Islet of Langerhans (tissue), 1 donor: ENCODE results near the gene OR12D2.
"Not testable (repeated sequence)": the region's sequence is repeated elsewhere in the genome, so short reads cannot be mapped to it uniquely, and the experiment has no call there.

Source experiments
- FAIRE-seq: peaks from one replicate; lab custom pipeline; 2011; peaks lifted over from hg19 to GRCh38; lab: Jason Lieb, UNC

The OR12D2 gene

GRCh38 chr6:29395331-29395730 is at the start of gene OR12D2:
OR12D2 (plus strand) TSS chr6:29395631; CDS start chr6:29396700, 1,069 bp downstream.
- FAIRE-seq: no peak

GRCh38 chr6:29349348-29349747 is 46.1 kb upstream of the OR12D2 start:
- not testable (repeated sequence) for FAIRE-seq

- FAIRE-seq: no peak
Measured at GRCh38 chr6:29354980-29355379, 40.5 kb upstream of the OR12D2 start.

GRCh38 chr6:29355603-29356002 is 39.8 kb upstream of the OR12D2 start:
- FAIRE-seq: no peak

GRCh38 chr6:29368765-29369164 is 26.7 kb upstream of the OR12D2 start, which contains the start of gene OR5V1:
OR5V1 (minus strand) TSS chr6:29368865; CDS start chr6:29356195, 12,670 bp downstream.
- FAIRE-seq: no peak

- FAIRE-seq: no peak
Measured at GRCh38 chr6:29375191-29375590, 20.2 kb upstream of the OR12D2 start, which contains the start of gene OR12D3. OR12D3 (minus strand) TSS chr6:29375291; CDS start chr6:29375287, 4 bp downstream.

GRCh38 chr6:29376003-29376402 is 19.4 kb upstream of the OR12D2 start:
- FAIRE-seq: no peak

GRCh38 chr6:29388533-29388932 is 6.9 kb upstream of the OR12D2 start:
- no peak for FAIRE-seq

GRCh38 chr6:29399525-29399924 is 4.1 kb downstream of the OR12D2 start:
- no peak for FAIRE-seq

- FAIRE-seq: no peak
Measured at GRCh38 chr6:29403801-29404200, 8.4 kb downstream of the OR12D2 start.

- no peak for FAIRE-seq
Measured at GRCh38 chr6:29414588-29414987, 19.2 kb downstream of the OR12D2 start, which contains the start of gene OR12D1. OR12D1 (plus strand) TSS chr6:29414928.

- no peak for FAIRE-seq
Measured at GRCh38 chr6:29419516-29419915, 24.1 kb downstream of the OR12D2 start.

GRCh38 chr6:29424168-29424567 is 28.7 kb downstream of the OR12D2 start:
- FAIRE-seq: no peak

- FAIRE-seq: no peak
Measured at GRCh38 chr6:29424575-29424974, 29.1 kb downstream of the OR12D2 start.

- FAIRE-seq: no peak
Measured at GRCh38 chr6:29425075-29425474, 29.6 kb downstream of the OR12D2 start.

GRCh38 chr6:29426654-29427053 is 31.2 kb downstream of the OR12D2 start:
- FAIRE-seq: no peak

GRCh38 chr6:29436730-29437129 is 41.3 kb downstream of the OR12D2 start:
- not testable (repeated sequence) for FAIRE-seq

- no peak for FAIRE-seq
Measured at GRCh38 chr6:29439006-29439405, 43.6 kb downstream of the OR12D2 start, which contains the start of gene OR10C1. OR10C1 (plus strand) TSS chr6:29439306; CDS start chr6:29440016, 710 bp downstream.

GRCh38 chr6:29442719-29443118 is 47.3 kb downstream of the OR12D2 start:
- no peak for FAIRE-seq

GRCh38 chr6:29444031-29444430 is 48.6 kb downstream of the OR12D2 start:
- FAIRE-seq: not testable (repeated sequence)
